Measurements from ENCODE around the gene CLEC17A. TPM values are rescaled to one million over a fixed set of nuclear protein-coding genes. Genes with fewer than 3 reads are reported as not detected.

Gene CLEC17A
- total and polyA plus RNA-seq, 2 experiments from 2014 or later = not detected

GRCh38 chr19:14659874-14660489 is 77.1 kb downstream of the CLEC17A start:
- Histone ChIP-seq H3K36me3 (no peaks in the 10 kb centered on the region), H3K27me3 (no peaks in the 10 kb centered on the region), H3K4me3 (no peak overlapping the region), H3K9me3 (ENCODE audit: low read depth) (no peaks in the 10 kb centered on the region), H3K27ac (no peak overlapping the region), H3K4me1 (ENCODE audit: low read depth) (no peaks in the 10 kb centered on the region)
- DNase-seq (ENCODE audit: low read depth in 1 of 2, low spot score in 1 of 2) = no peak
- no peak for TF ChIP-seq CTCF (IDR thresholded peaks at IDR 0.05; ENCODE audit: low read depth, low read length)

- Histone ChIP-seq H3K36me3 (no peaks in the 10 kb centered on the region), H3K4me3 (no peak overlapping the region), H3K27ac (no peak overlapping the region), H3K9me3 (ENCODE audit: low read depth) (no peaks in the 10 kb centered on the region), H3K4me1 (ENCODE audit: low read depth) (no peaks in the 10 kb centered on the region), H3K27me3 (no peaks in the 10 kb centered on the region)
- TF ChIP-seq CTCF (IDR thresholded peaks at IDR 0.05; ENCODE audit: low read depth, low read length) = no peak
- no peak for DNase-seq (ENCODE audit: low read depth in 1 of 2, low spot score in 1 of 2)
Measured at GRCh38 chr19:14661372-14661924, 78.6 kb downstream of the CLEC17A start.

Other genes starting within 250 kb of the CLEC17A start
- 2.2 and 7.1 TPM in 2 replicates for gene ADGRE5, start 201.6 kb upstream of the CLEC17A start, total RNA-seq
- gene ADGRE5, start 201.6 kb upstream of the CLEC17A start, polyA plus RNA-seq = 4.6 and 5.0 TPM in 2 replicates
- 49.9 and 73.3 TPM in 2 replicates for gene DDX39A, start 163.7 kb upstream of the CLEC17A start, total RNA-seq
- gene DDX39A, start 163.7 kb upstream of the CLEC17A start, polyA plus RNA-seq = 77.0 and 87.7 TPM in 2 replicates
- gene PKN1, start 149.8 kb upstream of the CLEC17A start, total RNA-seq = 123 and 147 TPM in 2 replicates
- 109 and 132 TPM in 2 replicates for gene PKN1, start 149.8 kb upstream of the CLEC17A start, polyA plus RNA-seq
- 0.42 TPM in 1 of 2 replicates, not detected in the other for gene PTGER1, start 107.7 kb upstream of the CLEC17A start, total RNA-seq
- 0.36 and 0.75 TPM in 2 replicates for gene PTGER1, start 107.7 kb upstream of the CLEC17A start, polyA plus RNA-seq
- gene GIPC1, start 87.0 kb upstream of the CLEC17A start, total RNA-seq = 133 and 172 TPM in 2 replicates
- gene GIPC1, start 87.0 kb upstream of the CLEC17A start, polyA plus RNA-seq = 117 and 145 TPM in 2 replicates
- gene DNAJB1, start 64.7 kb upstream of the CLEC17A start, total RNA-seq = 41.8 and 56.4 TPM in 2 replicates
- gene DNAJB1, start 64.7 kb upstream of the CLEC17A start, polyA plus RNA-seq = 76.5 and 82.8 TPM in 2 replicates
- 77.4 and 83.1 TPM in 2 replicates for gene TECR, start 53.5 kb upstream of the CLEC17A start, total RNA-seq
- 245 and 345 TPM in 2 replicates for gene TECR, start 53.5 kb upstream of the CLEC17A start, polyA plus RNA-seq
- gene NDUFB7, start 11.0 kb upstream of the CLEC17A start, total RNA-seq = 381 and 600 TPM in 2 replicates
- 445 and 518 TPM in 2 replicates for gene NDUFB7, start 11.0 kb upstream of the CLEC17A start, polyA plus RNA-seq
- not detected in 2 replicates for gene ADGRE3, start 91.8 kb downstream of the CLEC17A start, total RNA-seq
- gene ADGRE3, start 91.8 kb downstream of the CLEC17A start, polyA plus RNA-seq = not detected in 2 replicates
- 12.5 and 29.9 TPM in 2 replicates for gene ZNF333, start 107.0 kb downstream of the CLEC17A start, total RNA-seq
- gene ZNF333, start 107.0 kb downstream of the CLEC17A start, polyA plus RNA-seq = 11.2 and 16.7 TPM in 2 replicates
- gene ADGRE2, start 195.5 kb downstream of the CLEC17A start, total RNA-seq = 0.09 TPM in 1 of 2 replicates, not detected in the other
- 0.04 TPM in 1 of 2 replicates, not detected in the other for gene ADGRE2, start 195.5 kb downstream of the CLEC17A start, polyA plus RNA-seq